ENCODE results near the gene CCRL2. TPM values are rescaled to one million over a fixed set of nuclear protein-coding genes. Genes with fewer than 3 reads are reported as not detected.

The CCRL2 gene
- total RNA-seq, 1 donor from 2014 or later, result 0.41 TPM

DNA sequence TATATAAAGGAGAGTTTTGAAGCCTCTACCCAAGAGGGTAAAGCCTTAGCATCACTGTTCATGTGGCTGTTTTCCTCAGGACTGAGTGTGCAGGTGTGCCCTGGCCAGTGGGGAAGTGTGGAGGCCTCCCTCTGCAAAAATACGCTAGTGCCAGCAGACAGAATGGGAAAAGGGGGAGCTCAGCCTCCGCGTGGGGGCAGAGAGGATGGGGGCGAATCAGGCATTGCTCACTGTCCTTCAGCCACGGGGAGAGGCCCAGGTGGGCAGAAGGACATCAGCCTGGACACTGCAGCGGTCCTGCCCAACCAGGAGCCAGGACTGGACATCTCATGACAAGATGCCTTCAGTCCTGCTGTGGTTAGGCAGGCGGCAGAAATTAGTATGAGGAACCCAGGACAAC lies 47.5 kb downstream of the CCRL2 start:
- no peak for DNase-seq (ENCODE audit: low spot score in 2 of 2)
- no peak for FAIRE-seq

- no peak for DNase-seq (ENCODE audit: low spot score in 2 of 2)
Observed at GRCh38 chr3:46455231-46456115, 48.4 kb downstream of the CCRL2 start.

GRCh38 chr3:46456118-46456517 lies 49.1 kb downstream of the CCRL2 start:
- FAIRE-seq (no peak), DNase-seq (ENCODE audit: low spot score in 2 of 2) (no peak)

More at GRCh38 chr3:46455231-46456115, 48.4 kb downstream of the CCRL2 start:
- no peak for FAIRE-seq

Other genes with a start within 250 kb of the CCRL2 start
- 1.6 TPM for gene CCR1, start 198.9 kb upstream of the CCRL2 start, total RNA-seq
- gene CCR3, start 164.8 kb upstream of the CCRL2 start, total RNA-seq, result not detected
- gene CCR2, start 53.1 kb upstream of the CCRL2 start, total RNA-seq, result 0.41 TPM
- gene CCR5, start 36.3 kb upstream of the CCRL2 start, total RNA-seq, result under 0.01 TPM
- gene LTF, start 57.6 kb downstream of the CCRL2 start, total RNA-seq, result 0.41 TPM
- not detected for gene RTP3, start 90.7 kb downstream of the CCRL2 start, total RNA-seq
- gene LRRC2, start 159.0 kb downstream of the CCRL2 start, total RNA-seq, result 2.4 TPM
- gene FAM240A, start 205.3 kb downstream of the CCRL2 start, total RNA-seq, result not detected

All from frontal cortex (tissue), 4 donors.